GM13977 (cell line): Measurements from ENCODE around the gene ARL5A.

Source experiments
- DNase-seq: peaks from one replicate; pipeline ENCODE4 v3.0.0; 2012; ENCODE audit warnings: low spot score
- CTCF ChIP-seq: IDR thresholded peaks from 2 replicates; pipeline ENCODE4 v1.5.1; 2012; ENCODE audit warnings: mild to moderate bottlenecking, control low read depth; ENCODE audit not compliant: insufficient read depth; ENCODE audit errors: extremely low read depth, missing control alignments
- in situ Hi-C: fragments of 300-500 bp; cut with MboI; formaldehyde crosslinking; loops from one replicate; pipeline ENCODE4 v1.12.0; 2022; ENCODE audit warnings: low sequenced_read_pairs, low pct_unique_long_range_greater_than_20kb, mixed read lengths, inconsistent platforms; ENCODE audit not compliant: unreplicated experiment

ARL5A gene

GRCh38 chr2:151791545-151791944, 36.7 kb downstream of the ARL5A start:
- no peak for TF ChIP-seq CTCF
- in situ Hi-C loops: no loop called here
- DNase-seq: no peak

GRCh38 chr2:151790689-151791088, 37.5 kb downstream of the ARL5A start:
- DNase-seq: no peak
- in situ Hi-C loops: no loop called here
- TF ChIP-seq CTCF: no peak

- no peak for DNase-seq
- in situ Hi-C loops: no loop called here
- no peak for TF ChIP-seq CTCF
Measured at GRCh38 chr2:151789055-151789834, 39.0 kb downstream of the ARL5A start.

- DNase-seq: no peak
- no peak for TF ChIP-seq CTCF
- in situ Hi-C loops: no loop called here
Measured at GRCh38 chr2:151786483-151786882, 41.7 kb downstream of the ARL5A start.

- TF ChIP-seq CTCF: no peak
- DNase-seq: no peak
- in situ Hi-C loops: no loop called here
Measured at GRCh38 chr2:151786077-151786476, 42.1 kb downstream of the ARL5A start.

- in situ Hi-C loops: no loop called here
- TF ChIP-seq CTCF: no peak
- no peak for DNase-seq
Measured at GRCh38 chr2:151783133-151783520, 45.1 kb downstream of the ARL5A start.
